SK-N-SH (cell line): ENCODE data around the gene ZSWIM7. TPM values are rescaled to one million over a fixed set of nuclear protein-coding genes. Genes with fewer than 3 reads are reported as not detected.

ENCODE experiments used
- CTCF ChIA-PET: fragments of 300-600, 350-600 bp; formaldehyde crosslinking; extraction: SDS; loops from one replicate; lab custom pipeline; 2021; lab: Yijun Ruan, JAX
- POLR2A ChIA-PET: fragments of 350-600 bp; sonication (Branson Sonifier 250); formaldehyde crosslinking; extraction: SDS; loops from one replicate; lab custom pipeline; 2020; ENCODE audit warnings: antibody characterized with exemption, inconsistent platforms; lab: Yijun Ruan, JAX
- DNase-seq: peaks from one replicate; pipeline ENCODE4 v3.0.0; 2012
- H2AFZ ChIP-seq: fragments of 200-600 bp; sonication (generic); 2 replicates; pipeline ENCODE4 v1.8.1; 2016; ENCODE audit warnings: antibody characterized with exemption, mild to moderate bottlenecking, low read depth
- H3F3A ChIP-seq: fragments of 200-600 bp; sonication (generic); replicated peaks from 2 replicates; pipeline ENCODE3; 2016; ENCODE audit warnings: antibody characterized with exemption, mild to moderate bottlenecking; ENCODE audit not compliant: insufficient read depth
- H3K27ac ChIP-seq, 2 experiments: fragments of 200-500 bp in 1 of 2; fragments of 200-600 bp in 1 of 2; sonication (Bioruptor generic) in 1 of 2; sonication (generic), shearing (Covaris generic) in 1 of 2; 2 replicates each; pipeline versions ENCODE4 v1.5.1 to v1.6.1; 2014 to 2016; ENCODE audit warnings: low read depth in 2 of 2, inconsistent platforms in 1 of 2, low read length in 1 of 2, mild to moderate bottlenecking in 1 of 2, mixed read lengths in 1 of 2
- H3K27me3 ChIP-seq: fragments of 200-600 bp; sonication (generic), shearing (Covaris generic); 2 replicates; pipeline ENCODE4 v1.6.1; 2016; ENCODE audit warnings: mixed run types; ENCODE audit not compliant: insufficient read depth
- H3K36me3 ChIP-seq, 2 experiments: fragments of 200-500 bp in 1 of 2; fragments of 200-600 bp in 1 of 2; sonication (Bioruptor generic) in 1 of 2; sonication (generic) in 1 of 2; replicated peaks in 1 of 2; 2 replicates each; pipeline versions ENCODE3 to v1.5.1; 2014 to 2016; ENCODE audit warnings: low read length in 1 of 2, mild to moderate bottlenecking in 1 of 2; ENCODE audit not compliant: insufficient read depth in 2 of 2, control insufficient read depth in 1 of 2
- H3K4me1 ChIP-seq, 2 experiments: fragments of 200-500 bp in 1 of 2; fragments of 200-600 bp in 1 of 2; sonication (Bioruptor generic) in 1 of 2; sonication (generic), shearing (Covaris generic) in 1 of 2; 2 replicates each; pipeline versions ENCODE4 v1.5.1 to v1.6.1; 2014 to 2016; ENCODE audit warnings: low read depth in 1 of 2, low read length in 1 of 2, mixed run types in 1 of 2; ENCODE audit not compliant: insufficient read depth in 2 of 2, control insufficient read depth in 1 of 2
- H3K4me2 ChIP-seq: fragments of 200-600 bp; sonication (generic), shearing (Covaris generic); 2 replicates; pipeline ENCODE4 v1.6.1; 2017; ENCODE audit warnings: mixed run types
- H3K4me3 ChIP-seq, 2 experiments: fragments of 200-500 bp in 1 of 2; fragments of 200-600 bp in 1 of 2; sonication (Bioruptor generic) in 1 of 2; sonication (generic), shearing (Covaris generic) in 1 of 2; 2 replicates each; pipeline versions ENCODE4 v1.5.1 to v1.8.1; 2014 to 2016; ENCODE audit warnings: low read depth in 2 of 2, inconsistent platforms in 1 of 2, low read length in 1 of 2, mild to moderate bottlenecking in 1 of 2, mixed read lengths in 1 of 2, moderate library complexity in 1 of 2
- H3K79me2 ChIP-seq: fragments of 200-600 bp; sonication (generic); 2 replicates; pipeline ENCODE4 v1.8.1; 2017; ENCODE audit warnings: mild to moderate bottlenecking; ENCODE audit not compliant: insufficient read depth
- H3K9ac ChIP-seq: fragments of 200-600 bp; sonication (generic); 2 replicates; pipeline ENCODE4 v1.6.1; 2017; ENCODE audit warnings: mixed run types
- H3K9me2 ChIP-seq: fragments of 200-600 bp; sonication (generic); 2 replicates; pipeline ENCODE4 v1.6.1; 2017; ENCODE audit warnings: mixed run types
- H3K9me3 ChIP-seq: fragments of 200-600 bp; sonication (generic); 2 replicates; pipeline ENCODE4 v1.6.1; 2017; ENCODE audit warnings: mixed run types, mild to moderate bottlenecking, moderate library complexity
- H4K20me1 ChIP-seq: fragments of 200-600 bp; sonication (generic); 2 replicates; pipeline ENCODE4 v1.6.1; 2017; ENCODE audit warnings: mild to moderate bottlenecking, mixed run types; ENCODE audit not compliant: insufficient read depth
- ELF1 ChIP-seq: IDR thresholded peaks from 2 replicates; pipeline ENCODE4 v1.4.0; 2012
- EP300 ChIP-seq, 2 experiments: IDR thresholded peaks; 2 replicates each; pipeline versions ENCODE4 v1.4.0 to v1.6.1; 2012; ENCODE audit warnings: borderline replicate concordance in 1 of 2, low read depth in 1 of 2, low read length in 1 of 2
- FOXJ3 ChIP-seq: sonication (generic); formaldehyde crosslinking; IDR thresholded peaks from 2 replicates; pipeline ENCODE4 v1.5.1; 2020; ENCODE audit warnings: mild to moderate bottlenecking, missing genetic modification reagents
- FOXM1 ChIP-seq: IDR thresholded peaks from 2 replicates; pipeline ENCODE4 v1.4.0; 2012; ENCODE audit warnings: low read depth, mild to moderate bottlenecking
- PBX3 ChIP-seq: IDR thresholded peaks from 2 replicates; pipeline ENCODE4; 2012
- REST ChIP-seq: IDR thresholded peaks from 2 replicates; pipeline ENCODE4 v1.6.1; 2012; ENCODE audit warnings: mild to moderate bottlenecking, low read depth, low read length, moderate library complexity
- RFX5 ChIP-seq: IDR thresholded peaks from 2 replicates; pipeline ENCODE4 v1.6.1; 2012; ENCODE audit warnings: mild to moderate bottlenecking, improper control_type of control experiment, low read length
- TAF1 ChIP-seq: IDR thresholded peaks from 2 replicates; pipeline ENCODE4 v1.6.1; 2012; ENCODE audit warnings: low read depth, mild to moderate bottlenecking, low read length, moderate library complexity, borderline replicate concordance
- TCF12 ChIP-seq: IDR thresholded peaks from 2 replicates; pipeline ENCODE4 v1.4.0; 2012
- TEAD4 ChIP-seq: IDR thresholded peaks from 2 replicates; pipeline ENCODE4 v1.4.0; 2012; ENCODE audit warnings: mild to moderate bottlenecking, borderline replicate concordance; ENCODE audit not compliant: insufficient read depth
- USF1 ChIP-seq: IDR thresholded peaks from 2 replicates; pipeline ENCODE4 v1.4.0; 2012; ENCODE audit warnings: low read depth, borderline replicate concordance
- WGBS: methylation state at CpG from one replicate; pipeline ENCODE4 v1.1.6; 2017; ENCODE audit warnings: low lambda C conversion rate; 5-methylcytosine and 5-hydroxymethylcytosine counted together
- polyA plus RNA-seq, 3 experiments: library from polyadenylated mRNA; depleted of rRNA; stranded (reverse); fragments of >200 nt; gene quantifications; 2 replicates each; pipeline ENCODE4 v1.2.3, GENCODE V29; 2012

The ZSWIM7 gene
- polyA plus RNA-seq, 1 of the 3 experiments (the other 2 are of a cell fraction), result 63.3 TPM

GRCh38 chr17:15954222-15954621 is 45.3 kb downstream of the ZSWIM7 start (continued):
- no peak for TF ChIP-seq TAF1
- TF ChIP-seq FOXJ3, result no peak
- TF ChIP-seq RFX5, result no peak
- 0 out of 2 replicates have a peak, but pooled peaks have one; percentile 16 for TF ChIP-seq REST
- peak; percentile 36; the same call in 1 of the 2 replicates for TF ChIP-seq ELF1
- TF ChIP-seq TCF12, result peak; percentile 87
- TF ChIP-seq EP300 (IDR thresholded peaks at IDR 0.05; ENCODE audit: borderline replicate concordance in 1 of 2, low read depth in 1 of 2, low read length in 1 of 2), result peak in 1 of 2 experiments; percentile 86; a peak in 2 of 4 replicates
- TF ChIP-seq PBX3, result 0 out of 2 replicates have a peak, but pooled peaks have one; percentile 45

- no peak for DNase-seq
- ChIA-PET CTCF (interaction anchor here (1.0 to 1.3 kb wide), 2 partner anchors 8 to 15 kb away, joined by 3 to 6 read pairs; partner anchors contain the start of gene ADORA2B), POLR2A (no interaction called here)
- Histone ChIP-seq H3K4me3 (no peak overlapping the region), H3K9ac (no peak overlapping the region), H3K79me2 (no peaks in the 10 kb centered on the region), H3K27ac (peak overlapping the region in 1 of 2 experiments; percentile 59; a peak in 2 of 4 replicates), H3K27me3 (no peaks in the 10 kb centered on the region), H3K9me3 (no peaks in the 10 kb centered on the region), H4K20me1 (no peaks in the 10 kb centered on the region), H3K36me3 (no peaks in the 10 kb centered on the region), H2AFZ (no peak overlapping the region), H3K4me2 (no peak overlapping the region), H3K9me2 (no peaks in the 10 kb centered on the region), H3F3A (peaks cover 17% of the 10 kb centered on the region), H3K4me1 (peaks cover 0 to 9% of the 10 kb centered on the region in 2 experiments; a peak in 1 of 4 replicates)
- WGBS, result 89% methylated on average over 17 of the region's 22 CpGs
- TF ChIP-seq USF1 (no peak), RFX5 (no peak), TEAD4 (no peak), FOXM1 (no peak)
Observed at GRCh38 chr17:15952916-15953790, 46.4 kb downstream of the ZSWIM7 start.
